ENCODE measurements around the gene DOCK4.

DOCK4 gene

DNA sequence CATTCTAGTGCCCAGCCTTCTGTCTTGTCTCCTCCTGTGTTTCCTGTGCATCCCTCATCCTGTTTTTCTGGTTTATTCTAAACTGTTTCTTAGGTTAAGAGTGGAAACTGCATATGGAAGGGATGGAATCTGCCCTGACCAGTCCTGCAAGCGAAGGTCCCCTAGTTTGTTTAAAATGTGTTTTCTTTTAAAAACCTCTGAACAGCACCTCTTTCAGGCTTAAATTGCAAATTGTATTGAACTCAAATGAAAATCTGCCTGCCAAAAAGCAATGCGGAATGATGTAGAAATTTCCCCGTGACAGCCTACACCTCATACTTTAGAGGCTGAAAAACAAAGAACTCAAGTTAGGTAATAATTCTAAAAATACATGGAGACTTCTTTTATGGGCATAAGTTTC, 421.1 kb downstream of the DOCK4 start:
- no peak for DNase-seq

- DNase-seq = no peak
Measured at GRCh38 chr7:111784296-111784695, 421.9 kb downstream of the DOCK4 start.

GRCh38 chr7:111783854-111784253, 422.3 kb downstream of the DOCK4 start:
- no peak for DNase-seq

DNA sequence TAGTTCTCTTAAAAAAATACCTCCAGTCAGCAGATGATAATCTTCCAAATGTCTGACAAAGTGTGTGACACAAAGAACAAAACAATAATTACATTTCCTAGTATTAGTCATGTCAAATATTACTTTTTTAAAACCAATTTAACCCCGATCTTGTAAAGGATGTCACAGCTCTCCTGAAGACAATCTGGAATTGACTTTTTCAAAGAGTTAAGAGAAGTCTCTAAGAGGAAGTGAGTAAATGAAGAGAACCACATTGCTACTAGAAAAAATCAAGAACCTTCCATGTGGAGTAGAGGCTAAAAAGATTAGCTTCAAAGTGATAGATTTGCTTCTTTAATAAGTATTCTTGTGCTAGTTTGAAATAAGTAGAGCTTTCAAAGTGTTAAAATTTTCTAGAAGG, 425.7 kb downstream of the DOCK4 start:
- no peak for DNase-seq

GRCh38 chr7:111775206-111775605, 431.0 kb downstream of the DOCK4 start:
- no peak for DNase-seq

DNA sequence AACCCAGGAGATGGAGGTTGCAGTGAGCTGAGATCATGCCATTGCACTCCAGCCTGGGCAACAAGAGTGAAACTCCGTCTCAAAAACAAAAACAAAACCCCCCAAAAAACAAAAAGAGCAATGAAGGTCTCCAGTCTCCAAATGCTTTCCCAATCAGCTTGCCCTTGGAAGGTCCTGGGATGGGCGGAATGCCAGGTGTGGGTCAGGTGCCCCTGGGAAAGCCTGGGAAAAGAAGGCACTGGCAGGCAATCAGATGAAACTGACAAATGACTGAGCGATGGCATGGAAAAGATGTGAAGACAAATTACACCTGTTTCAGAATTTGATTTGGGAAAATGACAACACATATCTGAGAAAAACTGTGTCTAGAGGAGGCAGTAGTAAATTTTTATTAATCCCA, 433.5 kb downstream of the DOCK4 start:
- DNase-seq = no peak

DNA sequence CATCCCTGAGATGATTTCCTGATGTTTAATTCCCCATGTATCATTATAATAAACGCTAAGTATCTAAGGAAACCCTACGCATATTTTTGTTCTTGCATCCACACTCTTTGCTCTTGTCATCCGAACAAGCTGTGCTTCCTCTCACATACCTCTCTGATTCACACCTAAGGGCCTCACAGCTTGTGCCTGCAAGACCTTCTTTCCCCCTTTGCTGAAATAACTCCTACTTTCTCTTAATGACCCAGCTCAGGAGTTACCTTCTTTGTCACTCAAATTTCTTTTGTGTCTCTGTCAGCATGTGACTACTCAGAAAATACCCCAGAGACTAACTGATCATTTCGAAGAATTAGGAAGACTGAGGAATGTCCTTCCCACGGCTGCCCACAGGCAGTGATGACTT, 434.6 kb downstream of the DOCK4 start:
- no peak for DNase-seq

DNA sequence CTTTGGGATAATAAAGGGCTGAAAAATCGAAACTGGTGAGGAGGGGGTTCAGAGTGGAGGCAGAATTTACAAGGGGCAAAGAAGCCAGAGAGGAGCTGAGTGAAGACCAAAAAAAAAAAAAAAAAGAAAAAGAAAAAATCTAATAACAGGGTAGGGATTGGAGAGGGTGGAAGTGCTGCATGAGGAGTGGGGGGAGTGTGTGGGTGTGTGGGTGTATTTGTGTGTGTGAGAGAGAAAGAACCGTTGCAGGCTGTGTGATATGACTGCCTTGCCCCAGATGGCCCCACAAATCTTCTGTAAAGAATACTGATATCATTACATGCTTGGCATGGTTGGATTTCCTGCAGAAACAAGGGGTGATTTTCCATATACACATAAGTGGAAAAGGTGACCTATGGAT, 436.1 kb downstream of the DOCK4 start:
- no peak for DNase-seq

- DNase-seq = no peak
Measured at GRCh38 chr7:111765751-111766643, 440.2 kb downstream of the DOCK4 start.

DNA sequence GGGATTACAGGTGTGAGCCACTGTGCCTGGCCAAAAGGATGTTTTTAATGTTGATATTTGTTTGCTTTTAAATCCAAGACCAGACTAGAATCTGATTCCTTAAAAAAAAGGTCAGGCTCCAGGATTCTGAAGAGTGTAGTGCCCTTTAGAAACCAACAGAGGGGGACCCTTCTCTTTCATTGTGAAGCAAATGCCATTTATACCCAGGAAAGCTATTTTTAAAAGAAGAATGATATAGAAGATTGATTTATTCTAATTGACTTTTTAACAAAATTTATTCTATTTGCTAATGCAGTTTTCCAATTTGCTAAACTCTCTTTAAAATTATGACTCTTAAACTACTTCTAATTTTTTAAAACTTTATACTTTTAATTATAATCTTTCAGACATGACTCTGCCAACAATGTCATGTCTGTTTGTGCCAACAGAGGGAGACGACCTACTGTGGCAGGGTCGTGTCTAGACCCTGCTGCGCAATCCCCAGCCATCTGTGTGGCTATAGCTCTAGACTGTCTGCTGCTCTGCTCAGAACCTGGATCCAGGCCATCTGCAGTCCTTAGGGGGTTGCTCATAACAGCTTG, 442.9 kb downstream of the DOCK4 start:
- DNase-seq = no peak

DNA sequence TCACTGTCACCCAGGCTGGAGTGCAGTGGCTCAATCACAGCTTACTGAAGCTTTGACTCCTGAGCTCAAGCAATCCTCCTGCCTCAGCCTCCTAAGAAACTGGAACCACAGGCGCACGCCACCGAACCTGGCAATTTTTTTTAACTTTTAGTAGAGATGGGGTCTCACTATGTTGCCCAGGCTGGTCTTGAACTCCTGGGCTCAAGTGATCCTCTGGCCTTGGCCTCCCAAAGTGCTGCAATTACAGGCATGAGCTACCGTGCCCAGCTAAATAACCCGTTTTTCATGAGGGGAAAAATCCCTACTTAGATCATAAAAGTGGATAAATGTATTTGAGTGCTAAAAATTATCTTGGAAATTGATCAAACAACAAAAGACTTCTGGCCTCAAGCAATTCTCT, 443.4 kb downstream of the DOCK4 start:
- DNase-seq = no peak

- DNase-seq = no peak
Measured at GRCh38 chr7:111762211-111762610, 444.0 kb downstream of the DOCK4 start.

DNA sequence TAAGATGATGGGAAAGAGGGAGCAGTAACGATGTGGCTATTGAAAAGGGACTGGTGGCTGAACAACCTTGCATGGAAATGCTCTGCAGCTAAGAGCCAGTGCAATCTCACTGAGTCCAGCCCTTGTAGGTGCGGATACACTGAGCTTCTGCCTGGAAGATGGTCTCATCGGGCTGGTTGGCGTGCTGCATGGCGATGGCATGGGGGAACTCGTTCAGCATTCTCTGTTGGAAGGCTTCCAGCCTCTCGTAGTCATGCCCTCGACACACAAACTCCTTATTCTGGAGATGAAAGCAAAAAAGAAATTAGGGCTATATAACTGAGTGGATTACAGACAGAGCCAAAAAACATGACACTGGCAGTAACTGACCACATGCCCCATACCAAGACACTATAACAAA, 446.2 kb downstream of the DOCK4 start:
- no peak for DNase-seq

DNA sequence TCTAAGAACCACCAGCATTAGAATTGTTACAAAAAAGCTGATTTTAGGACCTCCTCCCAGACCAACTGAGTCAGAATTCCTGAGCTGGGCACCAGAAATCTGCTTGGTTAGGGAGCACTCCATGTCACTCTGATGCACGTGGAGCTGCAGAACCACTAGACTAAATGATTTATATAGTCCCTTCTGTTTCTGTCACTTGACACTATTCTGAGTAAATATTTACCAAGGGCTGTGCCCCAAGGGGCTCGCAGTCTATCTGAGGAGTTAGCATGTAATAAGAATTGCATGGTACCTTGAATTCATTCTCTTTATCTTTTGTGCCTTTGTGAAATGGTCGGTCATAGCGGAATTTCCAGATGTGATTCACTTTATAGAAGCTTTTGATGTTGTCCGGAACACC, 447.9 kb downstream of the DOCK4 start:
- DNase-seq = no peak

GRCh38 chr7:111756687-111757178, 449.5 kb downstream of the DOCK4 start:
- no peak for DNase-seq

DNA sequence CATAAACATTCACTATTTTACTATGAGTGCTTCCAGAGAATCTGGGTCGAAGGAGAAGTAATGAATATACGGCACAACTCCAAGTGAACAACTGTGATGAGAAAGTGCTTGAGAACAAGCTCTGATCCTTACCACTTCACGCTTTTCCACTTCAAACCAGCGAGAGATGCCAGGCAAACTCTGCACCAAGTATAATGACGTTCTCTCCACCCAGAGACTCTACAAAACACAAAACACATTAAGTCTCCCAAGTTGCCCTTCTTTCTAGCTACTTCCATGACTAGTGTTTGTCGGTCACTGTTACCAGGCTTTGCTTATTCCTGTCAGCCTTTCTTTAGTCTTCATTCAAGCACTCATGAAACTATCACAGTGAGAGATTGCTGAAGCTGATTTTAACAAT, 450.8 kb downstream of the DOCK4 start:
- DNase-seq = no peak

DNA sequence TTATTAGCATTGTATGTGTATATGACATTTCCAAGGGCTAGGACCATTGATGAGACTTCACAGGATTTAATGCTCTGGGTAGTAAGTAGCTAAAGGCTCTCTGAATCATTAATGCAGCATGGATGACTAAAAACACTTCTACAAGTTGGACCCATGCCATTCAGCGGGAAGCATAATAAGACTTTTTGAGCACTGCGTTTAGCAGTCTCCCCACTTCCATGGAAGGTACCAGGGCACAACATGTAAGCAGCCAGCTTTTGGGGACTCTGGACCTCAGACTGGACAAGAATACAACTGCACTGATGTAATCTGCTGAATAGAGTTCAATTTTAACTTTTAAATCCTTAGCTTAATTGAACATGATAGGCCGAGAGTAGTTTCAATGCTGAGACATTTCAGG, 452.2 kb downstream of the DOCK4 start:
- no peak for DNase-seq

- peak; percentile 33 for DNase-seq
Measured at GRCh38 chr7:111752022-111752582, 454.1 kb downstream of the DOCK4 start.

- DNase-seq = no peak
Measured at GRCh38 chr7:111750878-111751277, 455.3 kb downstream of the DOCK4 start.

GRCh38 chr7:111750228-111750627, 456.0 kb downstream of the DOCK4 start:
- no peak for DNase-seq

GRCh38 chr7:111749625-111750024, 456.6 kb downstream of the DOCK4 start:
- no peak for DNase-seq

- DNase-seq = no peak
Measured at GRCh38 chr7:111747718-111748117, 458.5 kb downstream of the DOCK4 start.

DNA sequence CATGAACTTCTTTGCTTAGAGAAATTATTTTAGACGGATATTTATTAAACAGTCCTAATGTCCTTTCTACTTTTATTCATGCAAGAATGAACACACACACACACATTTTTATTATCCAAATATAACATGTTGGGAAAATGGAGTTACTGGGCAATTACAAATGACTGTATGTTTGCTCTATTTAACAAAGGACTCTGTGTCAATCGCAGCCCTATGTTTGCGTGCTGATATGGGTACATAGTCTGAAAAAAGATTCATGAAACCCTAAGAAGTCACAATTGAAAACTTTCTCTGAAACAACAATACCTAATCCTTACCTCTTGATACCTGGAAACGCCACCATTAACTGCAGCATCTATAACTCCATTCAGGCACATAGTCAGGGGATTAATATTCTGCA, 459.2 kb downstream of the DOCK4 start:
- no peak for DNase-seq

DNA sequence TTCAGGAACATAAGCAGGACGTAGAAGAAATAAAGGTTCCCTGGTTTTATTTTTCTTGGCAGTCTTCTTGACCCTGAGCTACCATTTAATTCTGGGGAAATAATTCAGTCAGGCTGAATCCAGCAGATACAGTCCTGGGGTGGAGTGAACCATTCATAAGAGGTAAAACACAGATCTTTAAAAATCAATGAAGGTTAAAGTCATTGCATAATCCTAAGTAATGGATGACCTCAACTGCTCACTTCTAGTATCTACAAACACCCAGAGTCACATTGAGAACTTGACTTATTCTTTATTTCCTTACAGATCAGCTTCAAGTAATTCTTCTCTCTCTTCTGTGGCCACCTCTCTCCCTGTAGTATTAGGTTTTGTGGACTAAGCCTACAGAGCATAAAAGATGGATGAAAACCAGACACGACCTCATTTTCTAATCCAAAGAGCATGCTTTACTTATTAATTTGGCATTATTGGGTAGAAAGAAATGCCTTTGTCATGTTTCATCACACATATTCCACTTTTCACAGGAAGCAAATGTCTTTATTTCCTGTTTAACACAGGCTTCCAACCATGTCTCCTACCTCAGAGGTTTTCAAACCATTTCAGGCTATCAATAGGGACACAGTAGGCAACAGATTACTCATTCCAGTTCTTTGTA, 461.6 kb downstream of the DOCK4 start:
- DNase-seq = no peak

All from activated T-cell treated with anti-CD3 and anti-CD28 coated beads, Interleukin-2, amount 50 U/mL, for 1 hour (primary cell).